HepG2 (cell line): Measurements from ENCODE around the gene TAF6. TPM values are rescaled to one million over a fixed set of nuclear protein-coding genes. Genes with fewer than 3 reads are reported as not detected.

Source experiments
- FUBP1 ChIP-seq: sonication (generic); formaldehyde crosslinking; IDR thresholded peaks from 2 replicates; pipeline ENCODE4 v1.5.1; 2020; ENCODE audit warnings: missing genetic modification reagents, mild to moderate bottlenecking, borderline replicate concordance
- KAT7 ChIP-seq: IDR thresholded peaks from 2 replicates; pipeline ENCODE4 v1.6.1; 2018; ENCODE audit warnings: borderline replicate concordance, missing compliant biosample characterization
- NR2C2 ChIP-seq: sonication (generic); formaldehyde crosslinking; IDR thresholded peaks from 2 replicates; pipeline ENCODE4 v1.4.0; 2020; ENCODE audit warnings: missing genetic modification reagents, mild to moderate bottlenecking, moderate library complexity, borderline replicate concordance
- PRDM15 ChIP-seq: sonication (generic); formaldehyde crosslinking; IDR thresholded peaks from 2 replicates; pipeline ENCODE4 v1.4.0; 2020; ENCODE audit warnings: missing genetic modification reagents
- SALL1 ChIP-seq: sonication (generic); formaldehyde crosslinking; IDR thresholded peaks from 2 replicates; pipeline ENCODE4 v1.8.0; 2022; ENCODE audit warnings: mild to moderate bottlenecking, missing genetic modification reagents
- SOX5 ChIP-seq: IDR thresholded peaks from 2 replicates; pipeline ENCODE4 v1.6.1; 2016; ENCODE audit warnings: borderline replicate concordance
- YEATS4 ChIP-seq: sonication (generic); formaldehyde crosslinking; IDR thresholded peaks from 2 replicates; pipeline ENCODE4 v1.4.0; 2020; ENCODE audit warnings: missing genetic modification reagents, borderline replicate concordance
- ZBTB39 ChIP-seq: sonication (generic); formaldehyde crosslinking; IDR thresholded peaks from 2 replicates; pipeline ENCODE4 v1.5.0; 2020; ENCODE audit warnings: missing genetic modification reagents
- ZNF407 ChIP-seq: sonication (generic); formaldehyde crosslinking; IDR thresholded peaks from one replicate; pipeline ENCODE4 v1.5.1; 2020; ENCODE audit warnings: mild to moderate bottlenecking, missing genetic modification reagents; ENCODE audit errors: not compliant biosample characterization
- ZNF761 ChIP-seq: sonication (generic); formaldehyde crosslinking; conservative IDR thresholded peaks from 2 replicates; pipeline ENCODE4 v1.4.0; 2020; ENCODE audit warnings: mild to moderate bottlenecking, missing genetic modification reagents
- polyA plus RNA-seq, 8 experiments: library from polyadenylated mRNA; depleted of rRNA in 3 of 8; stranded (reverse) in 7 of 8; unstranded in 1 of 8; fragments of >200 nt; fragmentation: Illumina TruSeq in 4 of 8; extraction: Trizol in 4 of 8; gene quantifications; 2 replicates each; pipeline versions ENCODE4 v1.2.1 to v1.2.3, GENCODE V29; 2011 to 2016; ENCODE audit warnings: low read depth in 4 of 8, missing spikeins in 1 of 8, mixed read lengths in 1 of 8; ENCODE audit not compliant: insufficient read depth in 1 of 8
- total RNA-seq, 5 experiments: library from RNA; depleted of rRNA; stranded (reverse); fragments of >200 nt; fragmentation: Illumina TruSeq; extraction: Trizol; gene quantifications; 2 replicates each; pipeline ENCODE4 v1.2.3, GENCODE V29; 2016; ENCODE audit warnings: low read depth in 1 of 5

Gene TAF6
- total and polyA plus RNA-seq, 2 of the 13 experiments (the other 11 are each of a cell fraction or from before 2014, with no cell fraction given) = 12.9 to 18.8 TPM

- TF ChIP-seq ZNF407 (no peak), YEATS4 (CRISPR knock-in tag) (peak; percentile 44; the same call in 1 of the 2 replicates), KAT7 (CRISPR knock-in tag) (peak; percentile 80; the same call in 1 of the 2 replicates), ZBTB39 (CRISPR knock-in tag) (no peak), PRDM15 (CRISPR knock-in tag) (no peak; the same call in 1 of the 2 replicates), FUBP1 (CRISPR knock-in tag) (no peak), SOX5 (CRISPR knock-in tag) (peak; percentile 18; the same call in 1 of the 2 replicates), ZNF761 (CRISPR knock-in tag) (peak; percentile 61; the same call in 1 of the 2 replicates), NR2C2 (CRISPR knock-in tag) (peak; percentile 82), SALL1 (CRISPR knock-in tag) (peak; percentile 75)
Observed at GRCh38 chr7:100158229-100159098, 39.3 kb upstream of the TAF6 start, which contains the start of gene TRAPPC14 (continued).
